Stimulated activated CD8-positive, alpha-beta memory T cell treated with anti-CD3 and anti-CD28 coated beads, Interleukin-12 subunit alpha, Interleukin-12 subunit beta, amount 100 ng/mL, for 1 hour (primary cell): ENCODE data around the gene UBE2J2.

Source experiments
- DNase-seq: peaks from one replicate; pipeline ENCODE4 v3.0.0-alpha.2; 2020; ENCODE audit warnings: low read depth

UBE2J2 gene

DNA sequence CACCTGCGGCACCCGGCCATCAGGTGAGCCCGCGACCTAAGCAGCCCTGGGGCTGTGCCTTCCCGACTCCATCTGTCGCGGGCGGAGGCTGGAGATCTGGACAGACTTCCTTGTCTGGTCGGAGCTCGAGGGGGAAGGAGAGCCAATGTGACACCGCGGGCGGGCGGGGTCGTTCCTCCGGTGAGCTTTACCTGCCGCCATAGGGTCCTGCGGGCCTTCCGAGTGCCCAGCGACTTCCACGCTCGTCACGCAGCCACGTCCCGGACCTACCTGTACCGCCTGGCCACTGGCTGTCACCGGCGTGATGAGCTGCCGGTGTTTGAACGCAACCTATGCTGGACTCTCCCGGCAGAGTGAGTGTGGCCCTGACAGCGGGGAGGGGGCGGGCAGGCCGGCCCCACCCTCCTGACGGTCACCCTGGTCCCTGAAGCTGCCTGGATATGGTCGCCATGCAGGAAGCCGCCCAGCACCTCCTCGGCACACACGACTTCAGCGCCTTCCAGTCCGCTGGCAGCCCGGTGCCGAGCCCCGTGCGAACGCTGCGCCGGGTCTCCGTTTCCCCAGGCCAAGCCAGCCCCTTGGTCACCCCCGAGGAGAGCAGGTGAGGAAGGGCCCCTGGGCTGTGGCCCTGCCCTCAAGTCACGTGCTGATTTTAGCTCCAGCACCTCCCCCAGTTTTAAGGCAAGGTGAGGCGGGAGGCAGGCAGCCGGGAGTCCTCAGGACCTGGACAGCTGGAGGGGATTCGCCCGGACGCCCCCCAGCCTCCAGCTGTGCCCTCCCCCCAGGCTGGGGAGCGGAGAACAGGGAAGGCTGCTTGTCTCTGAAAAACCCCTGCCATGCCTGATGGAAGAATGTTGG lies 35.8 kb upstream of the UBE2J2 start:
- DNase-seq = no peak

DNA sequence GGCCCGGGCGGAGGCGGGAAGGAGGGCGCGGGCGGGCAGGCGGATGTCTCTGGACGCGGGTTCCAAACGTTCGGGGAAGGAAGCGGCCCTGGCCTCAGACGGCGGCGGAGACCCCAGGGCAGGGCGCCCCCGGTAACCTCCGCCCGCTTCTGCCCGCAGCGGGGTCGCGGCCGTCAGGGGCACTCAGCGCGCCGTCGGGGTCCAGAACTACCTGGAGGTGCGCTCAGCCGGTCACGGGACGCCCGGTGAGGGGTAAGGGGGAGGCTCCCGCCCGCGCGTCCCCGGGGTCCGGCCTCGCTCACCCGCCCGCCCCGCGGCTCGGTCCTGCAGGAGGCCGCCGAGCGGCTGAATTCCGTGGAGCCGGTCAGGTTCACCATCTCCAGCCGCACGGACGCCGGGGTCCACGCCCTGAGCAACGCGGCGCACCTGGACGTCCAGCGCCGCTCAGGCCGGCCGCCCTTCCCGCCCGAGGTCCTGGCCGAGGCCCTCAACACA lies 35.1 kb upstream of the UBE2J2 start:
- DNase-seq = no peak

GRCh38 chr1:1307923-1308755 lies 34.5 kb upstream of the UBE2J2 start, which contains the start of the genes ACAP3 and PUSL1:
Gene ACAP3 (minus strand): TSS chr1:1307930. CDS start chr1:1307815, 115 bp downstream.
Gene PUSL1 (plus strand): TSS chr1:1308597. CDS start chr1:1308644, 47 bp downstream.
- DNase-seq = peak; percentile 73

- no peak for DNase-seq
Observed at GRCh38 chr1:1307261-1307922, 33.7 kb upstream of the UBE2J2 start.

- no peak for DNase-seq
Observed at GRCh38 chr1:1306661-1307260, 33.1 kb upstream of the UBE2J2 start.

- no peak for DNase-seq
Observed at GRCh38 chr1:1306070-1306660, 32.5 kb upstream of the UBE2J2 start.

GRCh38 chr1:1305300-1306069 lies 31.8 kb upstream of the UBE2J2 start:
- peak; percentile 61 for DNase-seq

- DNase-seq = no peak
Observed at GRCh38 chr1:1304331-1305299, 31.0 kb upstream of the UBE2J2 start.

DNA sequence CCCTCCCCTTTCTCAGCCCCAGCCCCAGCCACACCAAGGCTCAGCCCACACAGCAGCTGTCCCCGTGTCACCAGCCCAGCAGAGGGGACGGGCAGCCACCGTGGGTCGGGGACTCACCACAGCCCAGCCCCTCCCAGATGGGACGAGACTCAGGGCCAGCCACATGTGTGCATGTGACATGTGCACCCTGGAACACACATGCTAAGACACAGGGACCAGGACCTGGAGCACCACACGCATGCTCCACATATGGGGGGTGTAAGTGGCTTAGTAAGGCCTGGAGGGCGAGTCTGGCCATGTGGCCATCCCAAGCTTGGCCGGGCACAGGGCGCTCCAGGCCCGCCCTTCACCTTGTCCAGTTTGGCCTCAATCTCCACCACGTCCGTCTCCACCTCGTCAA lies 30.1 kb upstream of the UBE2J2 start:
- DNase-seq = no peak

- DNase-seq = no peak
Observed at GRCh38 chr1:1302951-1303509, 29.4 kb upstream of the UBE2J2 start.

DNA sequence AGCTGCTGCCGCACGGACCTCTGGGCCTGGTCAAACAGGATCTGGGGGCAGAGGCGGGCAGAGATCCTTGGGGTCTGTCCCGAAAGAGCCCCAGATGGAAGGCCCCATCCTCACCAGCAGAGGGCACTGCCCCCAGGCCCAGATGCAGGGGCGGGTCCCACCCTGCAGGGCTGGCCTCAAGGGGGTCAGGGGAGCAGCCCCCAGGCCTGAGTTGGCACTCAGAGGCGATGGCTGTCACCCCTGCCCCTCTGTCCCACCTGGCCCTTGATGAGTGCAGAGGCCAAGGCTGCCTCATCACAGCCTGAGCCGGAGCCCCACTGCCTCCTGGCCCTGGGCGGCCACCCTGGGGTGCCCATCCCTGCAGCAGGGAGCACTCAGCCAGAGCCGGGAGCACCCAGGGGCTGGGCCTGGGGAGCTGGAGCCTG lies 28.4 kb upstream of the UBE2J2 start:
- no peak for DNase-seq

- DNase-seq = no peak
Observed at GRCh38 chr1:1300352-1300739, 26.7 kb upstream of the UBE2J2 start.

DNA sequence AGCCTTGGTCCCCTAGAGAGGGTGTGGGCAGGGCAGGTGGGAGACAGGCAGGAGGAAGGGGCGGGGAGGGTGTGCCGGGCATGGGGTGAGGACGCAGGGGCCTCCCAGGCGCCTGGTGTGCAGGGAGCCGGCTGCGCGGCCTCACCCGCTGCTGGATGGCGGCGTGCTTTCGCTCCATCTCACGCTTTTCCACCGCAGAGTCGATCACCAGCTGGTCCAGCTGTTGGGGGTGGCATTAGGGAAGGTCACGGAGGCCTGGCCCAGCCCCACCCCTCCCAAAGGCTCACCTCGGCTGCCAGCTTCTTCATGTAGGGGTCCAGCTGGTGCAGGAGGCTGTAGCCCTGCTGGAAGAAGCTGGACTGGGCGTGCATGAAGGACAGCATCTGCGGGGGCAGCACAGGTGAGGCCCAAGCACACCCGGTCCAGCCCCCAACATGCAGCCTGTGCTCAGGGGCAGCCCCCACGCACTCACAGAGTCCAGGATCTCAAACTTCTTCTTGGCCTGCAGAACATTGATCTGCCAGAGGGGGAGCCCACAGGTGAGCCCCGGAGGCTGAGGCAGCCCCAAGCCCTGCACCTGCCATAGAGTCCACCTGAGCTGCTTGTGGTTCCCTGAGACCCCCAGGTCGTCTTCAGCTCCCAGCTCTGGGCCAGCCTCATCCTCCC lies 26.2 kb upstream of the UBE2J2 start:
- no peak for DNase-seq

GRCh38 chr1:1298861-1299685 lies 25.4 kb upstream of the UBE2J2 start:
- no peak for DNase-seq

DNA sequence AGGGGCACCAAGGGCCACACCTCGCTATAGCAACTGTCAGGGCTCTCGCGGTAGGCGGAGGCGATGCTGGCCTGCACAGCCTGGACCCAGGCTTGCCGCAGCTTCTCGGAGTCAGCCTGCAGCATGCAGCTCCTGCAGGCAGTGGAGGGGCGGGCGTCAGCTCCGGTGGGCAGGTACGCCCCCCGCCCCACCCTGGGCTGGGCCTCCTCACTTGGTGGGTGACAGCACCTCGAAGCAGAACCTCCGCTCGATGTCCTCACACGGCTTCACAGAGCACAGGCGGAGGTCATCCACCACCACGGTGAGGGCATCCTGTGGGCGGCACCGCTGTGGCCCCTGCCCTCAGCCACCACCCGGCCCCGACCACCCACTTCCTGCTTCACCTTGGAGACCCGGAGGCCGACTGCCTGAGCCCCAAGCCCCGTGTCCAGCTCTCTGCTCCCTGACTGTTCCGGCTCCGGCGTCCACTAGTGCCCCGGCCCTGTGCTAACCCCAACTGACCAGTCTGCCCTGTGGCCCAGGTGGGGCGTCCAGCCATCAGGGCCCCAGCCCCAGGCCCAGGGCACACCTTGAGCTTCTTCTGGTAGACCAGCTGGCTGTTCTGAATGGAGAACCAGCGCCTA lies 24.3 kb upstream of the UBE2J2 start:
- no peak for DNase-seq

DNA sequence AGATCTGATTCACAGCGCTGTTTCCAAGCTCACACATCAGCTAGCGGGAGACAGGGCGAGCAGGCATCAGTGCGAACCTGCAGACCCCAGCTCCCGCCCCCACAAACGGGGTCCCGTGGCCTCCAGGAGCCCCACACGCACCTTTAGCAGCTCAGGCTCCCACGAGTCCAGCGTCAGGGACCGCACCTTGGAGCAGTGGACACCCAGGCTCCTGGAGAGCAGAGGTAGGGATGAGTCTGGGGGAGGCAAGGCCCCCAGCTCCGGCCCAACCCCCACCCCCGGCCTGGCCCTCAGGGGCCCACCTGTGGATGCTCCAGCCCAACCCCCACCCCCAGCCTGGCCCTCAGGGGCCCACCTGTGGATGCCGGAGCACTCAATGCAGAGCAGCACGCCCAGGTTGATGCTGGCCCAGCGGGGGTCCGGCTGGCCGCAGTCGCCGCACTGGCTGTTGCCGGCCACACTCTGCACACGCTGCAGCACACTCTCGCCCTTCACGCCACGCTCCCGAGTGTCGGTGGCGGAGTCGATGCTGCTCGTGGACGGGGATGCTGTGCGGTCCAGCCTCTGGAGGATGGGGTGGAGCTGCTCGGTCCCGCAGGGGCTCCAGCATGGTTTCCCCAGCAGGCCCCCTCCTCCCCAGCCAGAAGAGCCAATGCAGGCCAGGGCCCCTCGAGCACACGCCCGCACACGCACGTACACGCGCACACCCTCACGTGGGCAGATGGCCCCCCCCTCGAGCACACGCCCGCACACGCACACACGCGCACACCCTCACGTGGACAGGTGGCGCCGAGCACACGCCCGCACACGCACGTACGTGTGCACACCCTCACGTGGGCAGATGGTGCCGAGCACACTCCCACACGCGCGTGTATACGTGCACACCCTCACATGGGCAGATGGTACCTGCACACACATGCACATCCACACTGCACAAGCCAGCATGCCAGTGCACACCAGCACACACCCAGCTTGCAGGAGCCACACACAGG lies 22.7 kb upstream of the UBE2J2 start:
- no peak for DNase-seq
